Large intestine (tissue), 3 donors: ENCODE results near the gene SMURF2. TPM values are rescaled to one million over a fixed set of nuclear protein-coding genes. Genes with fewer than 3 reads are reported as not detected.
"Not testable (repeated sequence)": the region's sequence is repeated elsewhere in the genome, so short reads cannot be mapped to it uniquely, and the experiment has no call there.

Source experiments
- DNase-seq, 2 donors: peaks; one replicate each; pipeline versions ENCODE4 v3.0.0 to v3.0.0-alpha.2; 2013
- H3K27ac ChIP-seq: one replicate; pipeline ENCODE4 v1.5.1; 2013; ENCODE audit warnings: low read length
- H3K27me3 ChIP-seq: 2 replicates; pipeline ENCODE4 v1.6.1; 2013; ENCODE audit warnings: low read length; ENCODE audit not compliant: control insufficient read depth, insufficient read depth
- H3K36me3 ChIP-seq: 2 replicates; pipeline ENCODE4 v1.6.1; 2013; ENCODE audit warnings: low read length; ENCODE audit not compliant: control insufficient read depth, insufficient read depth
- H3K4me1 ChIP-seq: one replicate; pipeline ENCODE4 v1.6.1; 2013; ENCODE audit warnings: low read length; ENCODE audit not compliant: control insufficient read depth, insufficient read depth
- H3K4me3 ChIP-seq: one replicate; pipeline ENCODE4 v1.5.1; 2013; ENCODE audit warnings: low read length
- H3K9me3 ChIP-seq: one replicate; pipeline ENCODE4 v1.6.1; 2013; ENCODE audit warnings: mild to moderate bottlenecking, low read depth, low read length, moderate library complexity; ENCODE audit not compliant: control insufficient read depth
- WGBS: methylation state at CpG from one replicate; pipeline ENCODE4 v1.1.5; 2013; ENCODE audit warnings: low lambda C conversion rate; ENCODE audit not compliant: insufficient coverage; 5-methylcytosine and 5-hydroxymethylcytosine counted together
- polyA plus RNA-seq: library from polyadenylated mRNA; unstranded; fragments of 120-200 nt; gene quantifications from one replicate; pipeline ENCODE4 v1.2.1, GENCODE V29; 2013

Gene SMURF2
- polyA plus RNA-seq, 1 donor = 20.4 TPM

GRCh38 chr17:64687961-64688360 is 25.9 kb upstream of the SMURF2 start:
- Histone ChIP-seq H3K4me3 (no peak overlapping the region), H3K4me1 (no peaks in the 10 kb centered on the region), H3K36me3 (no peaks in the 10 kb centered on the region), H3K27me3 (no peaks in the 10 kb centered on the region), H3K27ac (no peak overlapping the region), H3K9me3 (no peaks in the 10 kb centered on the region)
- DNase-seq = no peak
- WGBS = 100% methylated on average over 2 of the region's 5 CpGs

DNA sequence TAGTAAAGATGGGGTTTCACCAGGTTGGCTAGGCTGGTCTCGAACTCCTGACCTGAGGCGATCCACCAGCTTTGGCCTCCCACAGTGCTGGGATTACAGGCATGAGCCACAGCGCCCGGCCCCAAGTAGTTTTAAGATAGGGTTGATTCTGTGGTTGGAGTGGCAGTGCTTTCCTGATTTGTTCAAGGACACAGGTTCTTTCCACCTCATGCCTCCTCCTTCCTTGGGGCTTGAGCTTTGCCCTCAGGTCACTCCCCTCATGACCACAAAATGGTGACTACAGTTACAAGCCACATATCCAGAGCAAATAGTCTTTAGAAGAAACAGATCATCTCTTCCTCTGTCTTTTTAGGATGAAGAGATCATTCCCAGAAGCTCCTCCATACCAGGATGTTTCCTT is 25.3 kb upstream of the SMURF2 start:
- WGBS = no CpG with 5 or more reads among the region's 4 CpGs
- Histone ChIP-seq H3K4me1 (no peaks in the 10 kb centered on the region), H3K27me3 (no peaks in the 10 kb centered on the region), H3K27ac (no peak overlapping the region), H3K4me3 (no peak overlapping the region), H3K9me3 (no peaks in the 10 kb centered on the region), H3K36me3 (no peaks in the 10 kb centered on the region)
- DNase-seq = no peak

GRCh38 chr17:64686705-64687104 is 24.6 kb upstream of the SMURF2 start:
- no peak overlapping the region for H3K4me3 ChIP-seq
- no peaks in the 10 kb centered on the region for H3K9me3 ChIP-seq
- no CpG with 5 or more reads among the region's 2 CpGs for WGBS
- no peaks in the 10 kb centered on the region for H3K4me1 ChIP-seq
- no peak overlapping the region for H3K27ac ChIP-seq
- no peak for DNase-seq
- H3K27me3 ChIP-seq = no peaks in the 10 kb centered on the region
- H3K36me3 ChIP-seq = no peaks in the 10 kb centered on the region

- H3K4me1 ChIP-seq = no peaks in the 10 kb centered on the region
- no peak overlapping the region for H3K4me3 ChIP-seq
- WGBS = no CpG with 5 or more reads among the region's 9 CpGs
- no peak for DNase-seq
- no peaks in the 10 kb centered on the region for H3K9me3 ChIP-seq
- H3K36me3 ChIP-seq = no peaks in the 10 kb centered on the region
- no peak overlapping the region for H3K27ac ChIP-seq
- no peaks in the 10 kb centered on the region for H3K27me3 ChIP-seq
Measured at GRCh38 chr17:64685705-64686104, 23.6 kb upstream of the SMURF2 start.

DNA sequence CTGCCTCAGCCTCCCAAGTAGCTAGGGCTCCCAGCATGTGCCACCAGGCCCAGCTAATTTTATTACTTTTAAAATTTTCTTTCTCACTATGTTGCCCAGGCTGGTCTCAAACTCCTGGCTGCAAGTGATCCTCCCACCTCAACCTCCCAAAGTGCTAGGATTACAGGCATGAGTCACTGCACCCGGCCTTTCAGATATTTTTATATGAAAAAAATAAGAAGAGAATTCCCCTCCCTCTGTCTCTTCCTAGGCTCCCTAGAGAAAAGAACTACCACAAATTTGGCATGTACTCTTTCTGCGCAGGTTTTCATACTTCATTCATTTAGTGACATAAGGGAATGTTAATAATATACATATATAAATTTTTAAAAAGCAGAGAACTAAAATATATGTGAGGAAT is 21.7 kb upstream of the SMURF2 start:
- Histone ChIP-seq H3K4me1 (no peaks in the 10 kb centered on the region), H3K27ac (no peak overlapping the region), H3K9me3 (no peaks in the 10 kb centered on the region), H3K36me3 (no peaks in the 10 kb centered on the region), H3K4me3 (no peak overlapping the region), H3K27me3 (no peaks in the 10 kb centered on the region)
- no peak for DNase-seq
- no CpG with 5 or more reads among the region's 2 CpGs for WGBS

GRCh38 chr17:64682261-64683181 is 20.4 kb upstream of the SMURF2 start:
- Histone ChIP-seq H3K27me3 (no peaks in the 10 kb centered on the region), H3K36me3 (no peaks in the 10 kb centered on the region), H3K4me3 (no peak overlapping the region), H3K27ac (no peak overlapping the region), H3K9me3 (no peaks in the 10 kb centered on the region), H3K4me1 (no peaks in the 10 kb centered on the region)
- no peak for DNase-seq
- 89% methylated on average over 3 of the region's 12 CpGs for WGBS

DNA sequence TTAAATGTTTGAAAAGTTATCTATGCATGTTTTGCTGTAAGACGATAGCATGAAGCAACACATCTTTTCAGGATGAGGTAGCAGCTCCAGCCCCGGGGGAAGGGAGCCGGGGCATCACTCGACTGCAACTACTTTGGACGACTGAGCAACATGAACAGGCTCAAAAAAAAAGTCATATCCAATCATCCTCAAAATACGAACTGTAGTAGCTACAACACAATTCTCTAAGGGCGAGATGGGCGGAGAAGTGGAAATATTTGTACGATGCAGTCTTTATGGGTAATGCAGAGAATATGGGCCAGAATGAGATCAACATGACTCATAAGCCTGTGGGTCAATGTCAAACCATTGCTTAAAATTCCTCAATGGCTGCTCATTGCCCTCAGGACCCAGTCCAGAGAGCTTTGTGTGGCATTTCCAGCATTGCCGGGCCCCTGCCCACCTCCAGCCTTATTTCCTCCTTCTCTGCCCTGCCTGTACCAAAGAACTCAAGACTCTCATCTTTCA is 17.7 kb upstream of the SMURF2 start:
- H3K4me3 ChIP-seq = no peak overlapping the region
- no peaks in the 10 kb centered on the region for H3K4me1 ChIP-seq
- H3K9me3 ChIP-seq = no peaks in the 10 kb centered on the region
- H3K27ac ChIP-seq = no peak overlapping the region
- H3K27me3 ChIP-seq = no peaks in the 10 kb centered on the region
- DNase-seq = no peak
- H3K36me3 ChIP-seq = no peaks in the 10 kb centered on the region
- WGBS = no CpG with 5 or more reads among the region's 10 CpGs

GRCh38 chr17:64676763-64677162 is 14.7 kb upstream of the SMURF2 start:
- Histone ChIP-seq H3K9me3 (no peaks in the 10 kb centered on the region), H3K4me1 (no peaks in the 10 kb centered on the region), H3K36me3 (no peaks in the 10 kb centered on the region), H3K27me3 (no peaks in the 10 kb centered on the region), H3K27ac (no peak overlapping the region), H3K4me3 (no peak overlapping the region)
- DNase-seq = no peak
- no CpG with 5 or more reads among the region's 3 CpGs for WGBS

DNA sequence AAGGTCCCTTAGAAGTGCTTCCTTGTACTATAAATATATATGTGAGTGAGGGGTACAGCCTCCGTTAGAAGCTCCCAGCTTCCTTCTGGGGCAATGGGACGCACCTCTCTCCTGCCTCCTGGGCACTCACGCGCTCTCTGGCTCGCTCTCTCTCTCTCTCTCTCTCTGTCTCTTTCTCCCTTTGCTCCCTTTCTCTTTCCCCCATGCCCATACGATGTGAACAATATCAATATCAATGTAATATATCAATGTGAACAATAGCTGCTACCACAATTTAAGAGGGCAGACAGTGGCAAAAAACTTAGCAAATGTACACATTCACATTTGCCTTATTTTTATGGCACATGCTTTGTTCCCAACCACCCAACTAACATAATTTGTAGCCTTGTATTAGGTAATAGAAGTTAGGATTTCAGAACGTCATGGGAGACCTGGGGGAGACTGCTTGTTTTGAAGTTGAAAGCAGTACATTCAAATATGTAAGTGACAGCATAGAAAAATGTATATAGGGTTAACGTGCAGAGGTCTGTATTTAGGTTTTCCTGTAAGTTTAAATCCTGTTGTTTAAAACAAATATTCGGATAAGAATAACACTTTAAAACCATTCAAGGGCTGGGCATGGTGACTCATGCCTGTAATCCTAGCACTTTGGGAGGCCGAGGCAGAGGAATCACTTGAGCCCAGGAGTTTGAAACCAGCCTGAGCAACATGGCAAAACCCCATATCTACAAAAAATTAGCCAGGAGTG is 8.9 kb upstream of the SMURF2 start:
- H3K4me1 ChIP-seq, DNase-seq, H3K27ac ChIP-seq, H3K27me3 ChIP-seq, H3K9me3 ChIP-seq, H3K4me3 ChIP-seq, H3K36me3 ChIP-seq: not testable (repeated sequence)
- 60% methylated on average over 1 of the region's 10 CpGs for WGBS

DNA sequence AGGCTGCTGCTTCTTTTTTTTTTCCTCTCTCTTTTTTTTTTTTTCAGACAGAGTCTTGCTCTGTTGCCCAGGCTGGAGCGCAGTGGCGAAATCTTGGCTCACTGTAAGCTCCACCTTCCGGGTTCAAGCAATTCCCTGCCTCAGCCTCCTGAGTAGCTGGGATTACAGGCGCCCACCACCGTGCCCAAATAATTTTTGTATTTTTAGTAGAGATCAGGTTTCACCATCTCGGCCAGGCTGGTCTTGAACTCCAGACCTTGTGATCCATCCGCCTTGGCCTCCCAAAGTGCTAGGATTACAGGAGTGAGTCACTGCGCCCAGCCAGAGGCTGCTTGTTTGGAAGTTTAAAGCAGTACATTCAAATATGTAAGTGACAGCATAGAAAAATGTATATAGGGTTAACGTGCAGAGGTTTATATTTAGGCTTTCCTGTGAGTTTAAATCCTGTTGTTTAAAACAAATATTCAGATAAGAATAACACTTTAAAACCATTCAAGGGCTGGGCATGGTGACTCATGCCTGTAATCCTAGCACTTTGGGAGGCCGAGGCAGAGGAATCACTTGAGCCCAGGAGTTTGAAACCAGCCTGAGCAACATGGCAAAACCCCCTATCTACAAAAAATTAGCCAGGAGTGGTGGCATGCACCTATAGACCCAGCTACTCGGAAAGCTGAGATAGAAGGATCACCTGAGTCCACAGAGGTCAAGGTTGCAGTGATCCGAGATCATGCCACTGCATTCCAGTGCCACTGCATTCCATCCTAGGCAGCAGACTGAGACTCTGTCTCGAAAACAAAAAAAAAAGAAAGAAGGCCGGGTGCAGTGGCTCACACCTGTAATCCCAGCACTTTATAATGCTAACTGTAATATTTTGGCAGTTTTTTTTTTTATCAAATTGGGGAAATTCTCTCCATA is 6.0 kb upstream of the SMURF2 start:
- no CpG with 5 or more reads among the region's 14 CpGs for WGBS
- DNase-seq, H3K27ac ChIP-seq: not testable (repeated sequence)

More for the DNA sequence above, 6.0 kb upstream of the SMURF2 start:
- not testable (repeated sequence) for H3K27me3 ChIP-seq, H3K4me3 ChIP-seq, H3K9me3 ChIP-seq, H3K36me3 ChIP-seq, H3K4me1 ChIP-seq
